Right lung (tissue), 5 donors: ENCODE measurements around the gene FHIT. TPM values are rescaled to one million over a fixed set of nuclear protein-coding genes. Genes with fewer than 3 reads are reported as not detected.
A peak's percentile ranks its signal among the peaks of the same experiment; 100 is the strongest.

Experiments
- DNase-seq, 2 donors: peaks; one replicate each; pipeline ENCODE4 v3.0.0-alpha.2; 2013
- polyA plus RNA-seq, 5 donors: library from polyadenylated mRNA; unstranded; fragments of 120-200 nt; gene quantifications; one replicate each; pipeline versions ENCODE4 v1.2.1 to v1.2.3, GENCODE V29; 2013; ENCODE audit warnings: inconsistent platforms in 1 of 5, low replicate concordance in 1 of 5; ENCODE audit not compliant: insufficient read length in 5 of 5, insufficient read depth in 1 of 5

Gene FHIT
- polyA plus RNA-seq, 5 donors = 9.1 to 17.8 (median 10.6) TPM

GRCh38 chr3:59839810-59840515, 1411.3 kb downstream of the FHIT start:
- DNase-seq = no peak

- DNase-seq = no peak
Measured at GRCh38 chr3:59839283-59839682, 1412.0 kb downstream of the FHIT start.

- no peak for DNase-seq
Measured at GRCh38 chr3:59836531-59836930, 1414.7 kb downstream of the FHIT start.

- DNase-seq = no peak
Measured at GRCh38 chr3:59832702-59833101, 1418.5 kb downstream of the FHIT start.

- DNase-seq = no peak
Measured at GRCh38 chr3:59832241-59832640, 1419.0 kb downstream of the FHIT start.

GRCh38 chr3:59831394-59831793, 1419.9 kb downstream of the FHIT start:
- no peak for DNase-seq

GRCh38 chr3:59829527-59829926, 1421.7 kb downstream of the FHIT start:
- DNase-seq = no peak

GRCh38 chr3:59824876-59825275, 1426.4 kb downstream of the FHIT start:
- no peak for DNase-seq

- DNase-seq = no peak
Measured at GRCh38 chr3:59821274-59821673, 1430.0 kb downstream of the FHIT start.

- no peak for DNase-seq
Measured at GRCh38 chr3:59820352-59820934, 1430.8 kb downstream of the FHIT start.

- no peak for DNase-seq
Measured at GRCh38 chr3:59818919-59819300, 1432.3 kb downstream of the FHIT start.

- peak; percentile 11 to 19 for DNase-seq
Measured at GRCh38 chr3:59818033-59818918, 1433.0 kb downstream of the FHIT start.

GRCh38 chr3:59817511-59817910, 1433.7 kb downstream of the FHIT start:
- DNase-seq = no peak

- DNase-seq = no peak
Measured at GRCh38 chr3:59816312-59816711, 1434.9 kb downstream of the FHIT start.

- DNase-seq = no peak
Measured at GRCh38 chr3:59813148-59813538, 1438.1 kb downstream of the FHIT start.

- DNase-seq = no peak
Measured at GRCh38 chr3:59812237-59813147, 1438.8 kb downstream of the FHIT start.

- no peak for DNase-seq
Measured at GRCh38 chr3:59811160-59811559, 1440.1 kb downstream of the FHIT start.

- no peak for DNase-seq
Measured at GRCh38 chr3:59810606-59811005, 1440.6 kb downstream of the FHIT start.

- peak; percentile 41 to 56 for DNase-seq
Measured at GRCh38 chr3:59809710-59810444, 1441.4 kb downstream of the FHIT start.

GRCh38 chr3:59809016-59809415, 1442.2 kb downstream of the FHIT start:
- DNase-seq = no peak

- no peak for DNase-seq
Measured at GRCh38 chr3:59808446-59808845, 1442.8 kb downstream of the FHIT start.
